Measurements from ENCODE around the gene TNFAIP8. TPM values are rescaled to one million over a fixed set of nuclear protein-coding genes. Genes with fewer than 3 reads are reported as not detected.

TNFAIP8 gene
- total RNA-seq, 1 experiment from 2014 or later, result 7.3 TPM

DNA sequence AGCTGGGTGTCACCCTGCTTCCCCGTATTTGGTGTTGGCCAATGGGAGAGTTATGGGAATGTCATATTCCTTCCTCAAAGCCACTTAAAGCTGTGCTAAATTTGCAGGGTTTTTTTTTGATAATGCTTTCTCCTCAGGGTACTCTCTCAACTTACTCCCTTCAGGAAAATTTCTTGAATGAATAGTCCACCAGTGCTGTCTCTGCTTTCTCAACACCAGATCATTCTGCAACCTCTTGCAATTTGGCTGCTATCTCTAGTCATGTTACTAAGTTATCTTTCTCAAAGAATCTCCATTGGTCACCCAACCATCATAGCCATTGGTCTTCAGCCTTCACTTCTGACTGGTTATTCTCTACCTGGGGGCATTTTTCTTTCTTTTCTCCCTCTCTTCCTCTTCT, 13.4 kb upstream of the TNFAIP8 start:
- Histone ChIP-seq H3K4me2 (ENCODE audit: insufficient read depth, insufficient read length, low read length) (no peak overlapping the region), H3K23ac (ENCODE audit: insufficient read length, low read depth, low read length) (no peak overlapping the region), H3K9ac (ENCODE audit: extremely low read depth, insufficient read length, low read length) (no peak overlapping the region), H2BK12ac (ENCODE audit: insufficient read length, low read depth, low read length) (no peak overlapping the region), H2BK15ac (ENCODE audit: low read depth, low read length) (no peak overlapping the region), H2BK5ac (ENCODE audit: insufficient read length, low read length) (no peak overlapping the region), H4K20me1 (ENCODE audit: control insufficient read depth, insufficient read depth, insufficient read length) (no peaks in the 10 kb centered on the region), H2AFZ (ENCODE audit: low read length) (no peak overlapping the region), H3K4ac (ENCODE audit: low read depth, low read length) (no peak overlapping the region), H3K14ac (ENCODE audit: insufficient read depth, low read length) (no peak overlapping the region), H2BK120ac (ENCODE audit: low read depth, low read length, poor library complexity, severe bottlenecking) (no peak overlapping the region), H2BK20ac (ENCODE audit: low read depth, low read length, poor library complexity, severe bottlenecking) (no peak overlapping the region), H3K27ac (ENCODE audit: insufficient read length, low read depth, low read length) (no peak overlapping the region), H3K4me1 (ENCODE audit: insufficient read depth, low read length) (0 out of 2 replicates have a peak, but pooled peaks cover 3% of the 10 kb centered on the region), H3K23me2 (ENCODE audit: insufficient read length, low read depth, low read length, poor library complexity, severe bottlenecking) (no peaks in the 10 kb centered on the region), H2AK5ac (ENCODE audit: insufficient read length, low read length) (no peak overlapping the region), H4K5ac (ENCODE audit: insufficient read length, low read depth, low read length) (no peak overlapping the region), H3K56ac (ENCODE audit: insufficient read length, low read depth, low read length) (no peak overlapping the region), H3K27me3 (ENCODE audit: insufficient read depth, low read length) (no peaks in the 10 kb centered on the region), H4K8ac (replicated peaks; ENCODE audit: insufficient read length, low read depth, low read length) (no peak overlapping the region), H3K79me2 (ENCODE audit: insufficient read depth, low read length) (no peaks in the 10 kb centered on the region), H3K79me1 (ENCODE audit: insufficient read depth, low read depth, low read length, poor library complexity, severe bottlenecking) (peaks cover 2% of the 10 kb centered on the region), H3K9me3 (ENCODE audit: control insufficient read depth, low read depth, low read length) (no peaks in the 10 kb centered on the region), H3K18ac (ENCODE audit: insufficient read length, low read depth, low read length) (no peak overlapping the region), H4K91ac (ENCODE audit: insufficient read length, low read depth, low read length) (no peak overlapping the region), H3T11ph (ENCODE audit: low read length) (no peak overlapping the region)
- no peak for DNase-seq
- no peaks in the 10 kb centered on the region for H3K27me3 Mint-ChIP-seq (ENCODE audit: low read depth)
- no peak overlapping the region for H3K27ac Mint-ChIP-seq
- 0 out of 7 replicates have a peak, but pooled peaks cover 0 to 2% (median 0%) of the 10 kb centered on the region in 3 experiments for H3K36me3 Mint-ChIP-seq (ENCODE audit: insufficient read depth in 1 of 3, low read depth in 3 of 3)
- WGBS (ENCODE audit: extremely low coverage, insufficient read length, low lambda C conversion rate), result no CpG with 5 or more reads among the region's 1 CpG
- TF ChIP-seq, protein P1, sequence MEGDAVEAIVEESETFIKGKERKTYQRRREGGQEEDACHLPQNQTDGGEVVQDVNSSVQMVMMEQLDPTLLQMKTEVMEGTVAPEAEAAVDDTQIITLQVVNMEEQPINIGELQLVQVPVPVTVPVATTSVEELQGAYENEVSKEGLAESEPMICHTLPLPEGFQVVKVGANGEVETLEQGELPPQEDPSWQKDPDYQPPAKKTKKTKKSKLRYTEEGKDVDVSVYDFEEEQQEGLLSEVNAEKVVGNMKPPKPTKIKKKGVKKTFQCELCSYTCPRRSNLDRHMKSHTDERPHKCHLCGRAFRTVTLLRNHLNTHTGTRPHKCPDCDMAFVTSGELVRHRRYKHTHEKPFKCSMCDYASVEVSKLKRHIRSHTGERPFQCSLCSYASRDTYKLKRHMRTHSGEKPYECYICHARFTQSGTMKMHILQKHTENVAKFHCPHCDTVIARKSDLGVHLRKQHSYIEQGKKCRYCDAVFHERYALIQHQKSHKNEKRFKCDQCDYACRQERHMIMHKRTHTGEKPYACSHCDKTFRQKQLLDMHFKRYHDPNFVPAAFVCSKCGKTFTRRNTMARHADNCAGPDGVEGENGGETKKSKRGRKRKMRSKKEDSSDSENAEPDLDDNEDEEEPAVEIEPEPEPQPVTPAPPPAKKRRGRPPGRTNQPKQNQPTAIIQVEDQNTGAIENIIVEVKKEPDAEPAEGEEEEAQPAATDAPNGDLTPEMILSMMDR (conservative IDR thresholded peaks at IDR 0.05), result no peak
- peaks cover 37% of the 10 kb centered on the region in 2 experiments for H3K4me1 Mint-ChIP-seq
- no peak overlapping the region for H3K4me3 Mint-ChIP-seq
- H3K9me3 Mint-ChIP-seq, result no peaks in the 10 kb centered on the region

All from H9 (cell line).